ENCODE results near the gene OLFM2.
A peak's percentile ranks its signal among the peaks of the same experiment; 100 is the strongest.

The OLFM2 gene

DNA sequence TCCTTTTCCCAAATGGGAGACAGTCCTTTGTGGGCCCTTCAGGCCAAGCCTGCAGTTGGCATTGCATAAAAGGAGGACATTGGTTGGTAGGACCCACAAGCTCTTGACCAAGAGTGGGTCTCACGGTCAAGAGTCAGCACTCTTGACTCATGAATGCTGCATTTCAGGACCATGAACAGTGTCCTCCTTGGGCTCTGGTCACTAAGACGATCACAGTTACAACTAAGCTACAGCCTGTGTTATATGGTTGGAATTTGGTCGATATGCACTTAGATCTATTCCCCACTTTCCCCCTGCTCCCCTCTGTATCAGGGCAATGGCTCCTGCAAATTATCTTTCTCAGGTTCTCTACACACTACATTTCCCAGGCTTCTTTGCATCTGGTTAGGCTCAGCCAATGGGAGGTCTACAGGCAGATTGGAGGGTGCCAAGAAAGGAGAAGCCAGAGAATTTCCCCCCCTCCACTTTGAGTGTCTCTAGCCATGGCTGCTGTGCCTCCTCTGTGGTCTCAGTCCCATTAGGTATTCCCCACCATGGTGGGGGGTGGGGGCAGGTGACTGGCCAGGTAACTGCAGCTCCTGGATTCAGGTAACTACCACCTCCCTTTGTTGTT, 3.1 kb upstream of the OLFM2 start:
- no peak overlapping the region for H3K9ac ChIP-seq (ENCODE audit: low read length)
- no peak overlapping the region for H2AFZ ChIP-seq (ENCODE audit: low read depth, low read length)
- H3K27ac ChIP-seq (ENCODE audit: low read length): no peak overlapping the region
- no peak overlapping the region for H3K4me2 ChIP-seq (ENCODE audit: low read length)
- H3K4me3 ChIP-seq (ENCODE audit: low read length): no peak overlapping the region
- no peaks in the 10 kb centered on the region for H4K20me1 ChIP-seq (ENCODE audit: insufficient read depth, low read length)
- no peaks in the 10 kb centered on the region for H3K4me1 ChIP-seq (ENCODE audit: low read length)
- TF ChIP-seq CTCF (IDR thresholded peaks at IDR 0.05; ENCODE audit: low read depth, low read length) (no peak), EZH2phosphoT487 (IDR thresholded peaks at IDR 0.05; ENCODE audit: low read depth) (no peak)
- no peaks in the 10 kb centered on the region for H3K36me3 ChIP-seq (replicated peaks; ENCODE audit: low read depth, low read length)
- no peaks in the 10 kb centered on the region for H3K9me3 ChIP-seq (ENCODE audit: insufficient read depth, low read length)
- no peaks in the 10 kb centered on the region for H3K79me2 ChIP-seq (ENCODE audit: low read length)
- H3K27me3 ChIP-seq (ENCODE audit: low read depth, low read length): peaks cover 17% of the 10 kb centered on the region; the same call in 1 of the 2 replicates

- no peak overlapping the region for H3K4me3 ChIP-seq (ENCODE audit: low read length)
- no peaks in the 10 kb centered on the region for H3K36me3 ChIP-seq (replicated peaks; ENCODE audit: low read depth, low read length)
- H3K9me3 ChIP-seq (ENCODE audit: insufficient read depth, low read length): no peaks in the 10 kb centered on the region
- H3K4me1 ChIP-seq (ENCODE audit: low read length): peaks cover 2% of the 10 kb centered on the region; the same call in 1 of the 2 replicates
- no peaks in the 10 kb centered on the region for H4K20me1 ChIP-seq (ENCODE audit: insufficient read depth, low read length)
- TF ChIP-seq EZH2phosphoT487 (IDR thresholded peaks at IDR 0.05; ENCODE audit: low read depth): no peak
- TF ChIP-seq CTCF (IDR thresholded peaks at IDR 0.05; ENCODE audit: low read depth, low read length): no peak
- H3K27ac ChIP-seq (ENCODE audit: low read length): no peak overlapping the region
- H3K27me3 ChIP-seq (ENCODE audit: low read depth, low read length): peaks cover 21% of the 10 kb centered on the region
- no peak overlapping the region for H2AFZ ChIP-seq (ENCODE audit: low read depth, low read length)
- H3K79me2 ChIP-seq (ENCODE audit: low read length): no peaks in the 10 kb centered on the region
- H3K4me2 ChIP-seq (ENCODE audit: low read length): no peak overlapping the region
- no peak overlapping the region for H3K9ac ChIP-seq (ENCODE audit: low read length)
These were observed 691 bp upstream of the OLFM2 start for GRCh38 chr19:9937001-9937411.

DNA sequence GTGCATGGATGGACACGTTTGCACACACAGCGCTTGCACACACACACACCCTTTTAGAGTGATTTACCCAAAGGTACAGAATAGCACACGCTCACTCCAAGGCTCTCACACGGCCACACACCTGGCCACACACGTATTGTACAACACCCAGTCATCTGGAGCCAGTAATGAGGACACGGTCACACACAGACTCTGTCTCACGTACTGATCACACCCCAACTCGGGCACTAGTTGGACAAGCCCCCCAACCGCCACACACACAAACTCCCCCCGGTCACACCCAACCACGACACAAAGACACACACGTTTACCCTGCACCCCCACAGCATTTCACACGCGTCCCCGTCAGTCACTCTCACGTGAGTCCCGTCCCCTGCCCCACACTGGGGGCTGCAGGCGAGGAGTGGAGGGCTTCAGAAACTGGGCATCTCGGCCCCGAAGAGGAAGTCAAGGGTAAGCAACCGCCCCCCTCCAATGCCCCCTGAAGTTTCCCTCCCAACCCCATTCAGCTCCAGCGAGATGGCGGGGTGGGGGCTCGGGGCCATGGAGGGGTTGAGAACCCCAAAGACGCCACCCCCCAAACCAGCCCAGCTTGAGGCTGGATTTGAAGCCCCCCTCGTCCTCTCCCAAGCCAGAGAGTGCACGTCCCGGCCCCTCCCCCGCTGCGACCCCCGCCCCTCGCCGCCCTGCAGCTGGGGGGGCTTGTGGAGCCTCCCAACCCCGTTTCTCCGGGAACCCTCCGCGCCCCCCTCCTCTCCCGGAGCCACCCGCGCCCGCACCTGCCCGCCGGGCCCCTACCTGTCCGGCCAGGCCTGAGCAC, 599 bp downstream of the OLFM2 start:
- H3K4me2 ChIP-seq (ENCODE audit: low read length): no peak overlapping the region
- no peaks in the 10 kb centered on the region for H3K79me2 ChIP-seq (ENCODE audit: low read length)
- no peak overlapping the region for H3K27ac ChIP-seq (ENCODE audit: low read length)
- no peak for TF ChIP-seq EZH2phosphoT487 (IDR thresholded peaks at IDR 0.05; ENCODE audit: low read depth)
- TF ChIP-seq CTCF (IDR thresholded peaks at IDR 0.05; ENCODE audit: low read depth, low read length): no peak
- no peak overlapping the region for H3K4me3 ChIP-seq (ENCODE audit: low read length)
- H3K4me1 ChIP-seq (ENCODE audit: low read length): peaks cover 5% of the 10 kb centered on the region; the same call in 1 of the 2 replicates
- no peaks in the 10 kb centered on the region for H3K36me3 ChIP-seq (replicated peaks; ENCODE audit: low read depth, low read length)
- H4K20me1 ChIP-seq (ENCODE audit: insufficient read depth, low read length): no peaks in the 10 kb centered on the region
- H3K9ac ChIP-seq (ENCODE audit: low read length): no peak overlapping the region
- H3K27me3 ChIP-seq (ENCODE audit: low read depth, low read length): peaks cover 16% of the 10 kb centered on the region
- no peaks in the 10 kb centered on the region for H3K9me3 ChIP-seq (ENCODE audit: insufficient read depth, low read length)
- H2AFZ ChIP-seq (ENCODE audit: low read depth, low read length): no peak overlapping the region

DNA sequence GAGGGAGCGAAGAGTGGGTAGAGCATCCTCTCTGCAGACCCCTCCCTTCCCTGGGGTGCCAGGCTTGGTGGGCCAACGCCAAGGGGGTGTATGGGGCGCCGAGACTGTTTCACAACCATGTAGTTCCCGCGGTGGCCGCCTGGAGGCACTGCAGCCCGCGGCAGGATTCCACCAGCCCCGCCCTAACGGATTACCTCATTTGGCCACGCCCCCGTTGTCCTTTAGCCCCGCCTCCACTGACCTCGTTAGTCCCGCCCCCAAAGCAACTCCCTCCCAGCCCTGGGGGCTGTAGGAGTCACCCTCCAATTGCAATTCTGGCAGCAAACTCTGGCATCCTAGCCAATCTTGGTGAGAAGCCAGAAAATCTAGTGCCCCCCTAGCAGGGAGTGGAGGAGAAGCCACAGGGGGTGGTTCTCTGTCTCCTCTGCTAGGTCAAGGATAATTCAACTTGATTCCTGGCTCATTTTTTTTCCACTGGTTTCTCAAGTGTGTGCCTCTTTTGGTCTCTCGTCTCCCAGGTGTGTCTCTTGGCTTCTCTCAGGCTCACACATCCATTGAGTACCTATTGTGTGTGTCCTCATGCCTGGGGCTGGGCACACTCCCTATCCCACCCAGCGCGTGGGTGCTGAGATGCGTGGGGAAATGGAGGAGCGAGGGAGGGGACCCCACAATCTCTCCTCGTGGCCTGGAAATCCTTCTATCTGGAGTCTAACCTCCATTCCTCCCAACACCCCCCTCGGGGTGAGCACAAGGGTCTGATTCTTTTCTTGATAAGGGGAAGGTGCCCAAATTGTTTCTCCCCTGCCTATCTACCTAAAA, 2.0 kb downstream of the OLFM2 start:
- Histone ChIP-seq H3K79me2 (ENCODE audit: low read length) (no peaks in the 10 kb centered on the region), H3K4me1 (ENCODE audit: low read length) (peaks cover 5% of the 10 kb centered on the region; the same call in 1 of the 2 replicates), H3K9ac (ENCODE audit: low read length) (no peak overlapping the region), H3K9me3 (ENCODE audit: insufficient read depth, low read length) (no peaks in the 10 kb centered on the region), H3K4me3 (ENCODE audit: low read length) (no peak overlapping the region), H3K27me3 (ENCODE audit: low read depth, low read length) (peaks cover 16% of the 10 kb centered on the region), H2AFZ (ENCODE audit: low read depth, low read length) (no peak overlapping the region), H4K20me1 (ENCODE audit: insufficient read depth, low read length) (no peaks in the 10 kb centered on the region), H3K27ac (ENCODE audit: low read length) (no peak overlapping the region), H3K36me3 (replicated peaks; ENCODE audit: low read depth, low read length) (no peaks in the 10 kb centered on the region), H3K4me2 (ENCODE audit: low read length) (peak overlapping the region; percentile 41)
- TF ChIP-seq EZH2phosphoT487 (IDR thresholded peaks at IDR 0.05; ENCODE audit: low read depth) (no peak), CTCF (IDR thresholded peaks at IDR 0.05; ENCODE audit: low read depth, low read length) (peak; percentile 94)
